HEK293 (cell line): Measurements from ENCODE around the gene TPGS1.

Experiments used
- GFI1B ChIP-seq: fragments of 450-650 bp; formaldehyde crosslinking; IDR thresholded peaks from 2 replicates; pipeline ENCODE4 v1.5.1; 2016; ENCODE audit warnings: missing biosample characterization, missing genetic modification characterization
- YY1 ChIP-seq: fragments of 450-650 bp; formaldehyde crosslinking; IDR thresholded peaks from 2 replicates; pipeline ENCODE4 v1.5.1; 2018; ENCODE audit warnings: missing biosample characterization, missing genetic modification characterization

DNA sequence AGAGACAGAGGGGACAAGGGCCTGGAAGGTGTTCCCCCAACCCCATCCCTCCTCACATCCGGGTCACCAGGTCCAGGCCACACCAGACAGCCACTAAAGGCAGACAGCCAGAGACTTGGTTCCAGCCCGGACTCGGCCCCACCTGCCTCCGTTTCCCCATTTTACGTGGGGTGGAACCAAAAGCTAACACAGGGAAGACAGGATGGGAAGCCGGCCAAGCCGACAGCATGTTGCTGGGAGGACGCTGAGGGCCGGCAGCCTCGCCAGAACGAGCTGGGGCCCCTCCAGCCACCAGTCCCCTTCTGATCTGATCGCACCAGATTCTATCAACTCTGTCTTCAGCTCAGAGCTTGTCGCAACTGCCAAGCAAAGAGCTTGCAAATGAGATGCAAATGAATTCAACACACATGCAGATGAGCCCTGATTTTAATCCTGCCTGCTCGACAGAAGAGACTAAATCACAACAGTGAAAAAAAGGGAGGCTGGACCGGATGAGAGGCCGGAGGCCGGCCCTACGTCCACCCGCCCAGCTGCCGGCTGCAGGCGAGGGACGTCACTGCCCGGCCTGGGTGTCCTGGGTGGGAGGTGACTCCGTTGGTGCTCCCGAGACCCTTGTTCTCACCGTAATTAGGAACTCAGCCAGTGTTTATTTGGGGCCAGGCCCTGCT, 28.9 kb upstream of the TPGS1 start:
- TF ChIP-seq GFI1B (tag by site-specific recombination) (no peak), YY1 (tag by site-specific recombination) (no peak)
